Naive thymus-derived CD8-positive, alpha-beta T cell (primary cell): ENCODE measurements around the gene PDE6B. TPM values are rescaled to one million over a fixed set of nuclear protein-coding genes. Genes with fewer than 3 reads are reported as not detected.

Experiments
- ATAC-seq, 2 donors: fragments of 150-1000 bp; cut with Tn5 transposase in 1 of 2; sonication (Bioruptor Pico), chemical (Tn5 transposase) in 1 of 2; 1 replicate in 1 of 2; 2 replicates in 1 of 2; pipeline ENCODE4 v1.10.0; 2021; ENCODE audit warnings: mild to moderate bottlenecking in 2 of 2, moderate library complexity in 2 of 2
- POLR2A ChIA-PET: fragments of 350-600 bp; sonication (Branson Sonifier 250); formaldehyde crosslinking; loops from one replicate; lab custom pipeline; 2021; ENCODE audit warnings: antibody characterized with exemption; lab: Charles Lee
- DNase-seq, 10 donors: peaks; one replicate each; pipeline versions ENCODE4 v3.0.0 to v3.0.0-alpha.2; 2020 to 2022
- H3K27ac Mint-ChIP-seq, 10 donors: one replicate each; pipeline ENCODE4 v1.8.0; 2020 to 2022; ENCODE audit warnings: mild to moderate bottlenecking in 10 of 10, mixed read lengths in 10 of 10, moderate library complexity in 4 of 10, inconsistent platforms in 1 of 10
- H3K27me3 Mint-ChIP-seq, 5 donors: one replicate each; pipeline ENCODE4 v1.8.0; 2021 to 2022; ENCODE audit warnings: mixed read lengths in 5 of 5
- H3K36me3 Mint-ChIP-seq, 3 donors: one replicate each; pipeline ENCODE4 v1.8.0; 2020 to 2022; ENCODE audit warnings: mixed read lengths in 3 of 3, mild to moderate bottlenecking in 2 of 3, inconsistent platforms in 1 of 3
- H3K4me1 Mint-ChIP-seq, 4 donors: one replicate each; pipeline ENCODE4 v1.8.0; 2021 to 2022; ENCODE audit warnings: mixed read lengths in 4 of 4
- H3K4me3 Mint-ChIP-seq, 10 donors: one replicate each; pipeline ENCODE4 v1.8.0; 2020 to 2022; ENCODE audit warnings: mild to moderate bottlenecking in 10 of 10, mixed read lengths in 10 of 10, moderate library complexity in 6 of 10, inconsistent platforms in 1 of 10
- H3K9me3 Mint-ChIP-seq, 9 donors: one replicate each; pipeline ENCODE4 v1.8.0; 2020 to 2022; ENCODE audit warnings: mixed read lengths in 9 of 9, mild to moderate bottlenecking in 3 of 9, inconsistent platforms in 1 of 9, moderate library complexity in 1 of 9
- polyA plus RNA-seq, 3 donors: library from polyadenylated mRNA; unstranded; fragments of 300-500 nt; fragmentation: Illumina TruSeq; gene quantifications; one replicate each; pipeline ENCODE4 v1.2.3, GENCODE V29; 2021
- total RNA-seq, 8 experiments: library from RNA in 2 of 8; stranded (reverse) in 2 of 8; gene quantifications; one replicate each; pipeline ENCODE4 v1.2.3 and lab custom pipeline; 2021 to 2026

PDE6B gene
- total and polyA plus RNA-seq, 5 experiments from 2014 or later = 20.7 to 26.3 (median 24.7) TPM

DNA sequence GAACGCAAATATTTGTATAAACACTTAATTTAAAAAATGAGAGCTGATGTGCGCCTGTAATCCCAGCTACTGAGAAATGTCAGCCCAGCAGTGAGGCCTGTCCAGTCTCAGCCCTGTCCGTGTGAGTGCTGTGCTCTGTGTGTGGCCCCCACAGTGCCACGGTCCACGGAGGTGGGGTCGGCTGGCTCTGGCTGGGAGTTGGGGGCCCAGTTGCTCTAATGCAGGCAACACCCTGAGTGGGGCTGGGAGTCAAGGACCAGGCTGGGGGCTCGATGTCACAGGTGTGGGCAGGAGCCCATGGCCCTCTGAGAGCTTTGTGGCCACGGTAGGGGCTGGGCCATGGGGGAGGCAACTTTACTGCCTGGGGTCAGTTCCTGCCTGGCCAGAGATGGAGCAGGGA, 93.1 kb downstream of the PDE6B start:
- H3K9me3 Mint-ChIP-seq = no peaks in the 10 kb centered on the region
- H3K27me3 Mint-ChIP-seq = no peaks in the 10 kb centered on the region
- POLR2A ChIA-PET = no interaction called here
- peaks cover 0 to 11% (median 3%) of the 10 kb centered on the region in 3 donors for H3K36me3 Mint-ChIP-seq
- peak overlapping the region in 1 of 10 donors; percentile 57 for H3K27ac Mint-ChIP-seq
- DNase-seq (no peak), ATAC-seq (no peak)
- peaks cover 20 to 47% (median 33%) of the 10 kb centered on the region in 4 donors for H3K4me1 Mint-ChIP-seq
- H3K4me3 Mint-ChIP-seq = no peak overlapping the region

Other genes with a start within 250 kb of the PDE6B start
- 10 to 100 TPM; 71.6 to 72.6 TPM for gene ZNF721, start 126.4 kb upstream of the PDE6B start, total RNA-seq
- gene ZNF721, start 126.4 kb upstream of the PDE6B start, polyA plus RNA-seq = 10 to 100 TPM; 44.7 to 46.1 (median 45.6) TPM
- 100 to 1,000 TPM; 117 to 121 TPM for gene PIGG, start 126.4 kb upstream of the PDE6B start, total RNA-seq
- gene PIGG, start 126.4 kb upstream of the PDE6B start, polyA plus RNA-seq = 10 to 100 TPM; 20.9 to 25.7 (median 25.4) TPM
- not detected for gene TMEM271, start 49.3 kb upstream of the PDE6B start, total RNA-seq
- gene TMEM271, start 49.3 kb upstream of the PDE6B start, polyA plus RNA-seq = not detected
- 100 to 1,000 TPM; 146 to 155 TPM for gene ATP5ME, start 48.7 kb downstream of the PDE6B start, total RNA-seq
- 100 to 1,000 TPM; 420 to 468 (median 462) TPM for gene ATP5ME, start 48.7 kb downstream of the PDE6B start, polyA plus RNA-seq
- gene MYL5, start 49.0 kb downstream of the PDE6B start, total RNA-seq = 10 to 100 TPM; 34.9 to 35.6 TPM
- gene MYL5, start 49.0 kb downstream of the PDE6B start, polyA plus RNA-seq = 10 to 100 TPM in 1 of 3 donors, 1 to 10 TPM in 2; 3.1 to 13.9 (median 7.5) TPM
- gene SLC49A3, start 63.6 kb downstream of the PDE6B start, total RNA-seq = 1 to 10 TPM; 2.0 to 3.7 TPM
- gene SLC49A3, start 63.6 kb downstream of the PDE6B start, polyA plus RNA-seq = under 1 TPM in 2 of 3 donors, not detected in 1; 0.30 to 0.38 TPM
- 10 to 100 TPM; 45.6 to 49.3 TPM for gene PCGF3, start 80.3 kb downstream of the PDE6B start, total RNA-seq
- 1 to 10 TPM; 3.4 to 4.4 (median 3.9) TPM for gene PCGF3, start 80.3 kb downstream of the PDE6B start, polyA plus RNA-seq
- gene CPLX1, start 200.6 kb downstream of the PDE6B start, total RNA-seq = under 1 TPM in 1 of 2 experiments, not detected in 1; 0.29 TPM
- gene CPLX1, start 200.6 kb downstream of the PDE6B start, polyA plus RNA-seq = not detected